ENCODE data around the gene FABP3.

- TF ChIP-seq CTCF (conservative IDR thresholded peaks at IDR 0.05) (no peak), EZH2 (IDR thresholded peaks at IDR 0.05; ENCODE audit: low read depth) (no peak)
These were observed 28.4 kb downstream of the FABP3 start for GRCh38 chr1:31344503-31344902.

Measured in PC-9 (cell line).